ENCODE measurements around the gene MYORG.

GRCh38 chr9:34400686-34401602 lies 24.2 kb upstream of the MYORG start:
- no peak for TF ChIP-seq CTCF (IDR thresholded peaks at IDR 0.05 in 4 of 5, conservative IDR thresholded peaks at IDR 0.05 in 1 of 5)
- TF ChIP-seq POLR2A (IDR thresholded peaks at IDR 0.05) = no peak
